ENCODE measurements around the gene PTPN14. TPM values are rescaled to one million over a fixed set of nuclear protein-coding genes. Genes with fewer than 3 reads are reported as not detected.

PTPN14 gene
- total and polyA plus RNA-seq, 2 of the 4 experiments (the other 2 are of a cell fraction), result 21.5 to 31.7 TPM

GRCh38 chr1:214435867-214436266 is 115.5 kb downstream of the PTPN14 start:
- no peak overlapping the region for H3K56ac ChIP-seq (ENCODE audit: extremely low read depth, insufficient read depth, low read length)
- H2BK20ac ChIP-seq (ENCODE audit: low read depth, low read length), result no peak overlapping the region
- in situ Hi-C loops (cut with MboI; ENCODE audit: low sequenced_read_pairs) (no loop called here), dilution Hi-C loops (cut with HindIII; ENCODE audit: low sequenced_read_pairs, unreplicated experiment) (no loop called here), intact Hi-C loops (cut with micrococcal nuclease) (no loop called here)
- H3K36me3 ChIP-seq (ENCODE audit: control insufficient read depth, insufficient read depth, low read length), result peaks cover 1% of the 10 kb centered on the region; the same call in 1 of the 2 replicates
- H3K4me1 ChIP-seq (ENCODE audit: control insufficient read depth, insufficient read depth, low read length), result peaks cover 7% of the 10 kb centered on the region
- no peak overlapping the region for H3K4ac ChIP-seq (ENCODE audit: low read depth, low read length)
- H3K14ac ChIP-seq (replicated peaks; ENCODE audit: low read depth, low read length), result no peak overlapping the region
- no peak overlapping the region for H4K8ac ChIP-seq (ENCODE audit: low read depth in 2 of 2, low read length in 2 of 2)
- no peak overlapping the region for H4K91ac ChIP-seq (ENCODE audit: insufficient read depth, low read depth, low read length)
- H3K27me3 ChIP-seq (ENCODE audit: control insufficient read depth, insufficient read depth, low read length), result no peaks in the 10 kb centered on the region
- TF ChIP-seq MAZ (IDR thresholded peaks at IDR 0.05; ENCODE audit: borderline replicate concordance, low read depth, low read length) (no peak), FOS (IDR thresholded peaks at IDR 0.05; ENCODE audit: low read depth, low read length) (no peak), CEBPB (IDR thresholded peaks at IDR 0.05; ENCODE audit: low read depth, low read length) (no peak), BHLHE40 (IDR thresholded peaks at IDR 0.05; ENCODE audit: low read depth, low read length) (no peak), RCOR1 (IDR thresholded peaks at IDR 0.05; ENCODE audit: insufficient replicate concordance, low read length) (no peak), RAD21 (IDR thresholded peaks at IDR 0.05; ENCODE audit: low read length) (no peak), SMC3 (IDR thresholded peaks at IDR 0.05; ENCODE audit: low read depth, low read length) (no peak)
- no peaks in the 10 kb centered on the region for H3K9me1 ChIP-seq (ENCODE audit: insufficient read depth, low read length)
- no peak for ATAC-seq (ENCODE audit: low read depth)
- CTCF ChIA-PET, result no interaction called here
- no peak overlapping the region for H2AFZ ChIP-seq (replicated peaks; ENCODE audit: low read length, poor library complexity)
- no peak overlapping the region for H2BK5ac ChIP-seq (ENCODE audit: low read depth, low read length, poor library complexity, severe bottlenecking)
- H3K79me1 ChIP-seq (ENCODE audit: low read depth in 1 of 2, low read length in 2 of 2), result peaks cover 34 to 56% of the 10 kb centered on the region in 2 experiments
- WGBS, 2 experiments (ENCODE audit: extremely low coverage in 2 of 2, insufficient read length in 1 of 2), result 100% methylated on average over 2 of the region's 4 CpGs; no CpG with 5 or more reads in 1 of the 2 experiments
- no peak overlapping the region for H2AK9ac ChIP-seq (replicated peaks; ENCODE audit: low read depth, low read length, poor library complexity)
- no peak overlapping the region for H3K23ac ChIP-seq (ENCODE audit: low read depth, low read length)
- H2BK120ac ChIP-seq (ENCODE audit: low read depth, low read length), result no peak overlapping the region
- H3K4me2 ChIP-seq (ENCODE audit: low read depth, low read length), result no peak overlapping the region
- H4K5ac ChIP-seq (ENCODE audit: low read depth, low read length), result no peak overlapping the region
- POLR2A ChIA-PET (ENCODE audit: unreplicated experiment), result no interaction called here
- H3K9ac ChIP-seq (ENCODE audit: low read depth, low read length), result no peak overlapping the region
- no peaks in the 10 kb centered on the region for H3K9me3 ChIP-seq (ENCODE audit: control insufficient read depth, insufficient read depth, low read length)
- no peaks in the 10 kb centered on the region for H4K20me1 ChIP-seq (ENCODE audit: insufficient read depth, low read length)
- DNase-seq, result no peak
- no peak overlapping the region for H3K27ac ChIP-seq (ENCODE audit: insufficient read depth, low read length)
- no peak overlapping the region for H2AK5ac ChIP-seq (ENCODE audit: low read depth, low read length)
- no TSS peak for BruUV-seq (replicated peaks)
- no peak overlapping the region for H3K18ac ChIP-seq (ENCODE audit: low read depth, low read length)
- H3K4me3 ChIP-seq (ENCODE audit: insufficient read depth, low read depth, low read length), result no peak overlapping the region
- H2BK15ac ChIP-seq (ENCODE audit: low read depth, low read length), result no peak overlapping the region

Data from IMR-90 (cell line).